CD4-positive, alpha-beta memory T cell (primary cell): ENCODE measurements around the gene STARD4. TPM values are rescaled to one million over a fixed set of nuclear protein-coding genes. Genes with fewer than 3 reads are reported as not detected.
A peak's percentile ranks its signal among the peaks of the same experiment; 100 is the strongest.

Experiments used
- CTCF ChIA-PET: fragments of 350-600 bp; sonication (Branson Sonifier 250); formaldehyde crosslinking; loops from one replicate; lab custom pipeline; 2021; ENCODE audit warnings: inconsistent platforms; ENCODE audit not compliant: partially characterized antibody; lab: Charles Lee
- POLR2A ChIA-PET: fragments of 350-600 bp; sonication (Branson Sonifier 250); formaldehyde crosslinking; loops from one replicate; lab custom pipeline; 2021; ENCODE audit not compliant: partially characterized antibody; lab: Charles Lee
- DNase-seq, 5 donors: peaks; one replicate each; pipeline versions ENCODE4 v3.0.0 to v3.0.0-alpha.2; 2020 to 2022; ENCODE audit warnings: mixed read lengths in 1 of 5
- H3K27ac ChIP-seq: one replicate; pipeline ENCODE4 v1.7.0; 2013; ENCODE audit warnings: low read depth, low read length
- H3K27me3 ChIP-seq: 2 replicates; pipeline ENCODE4 v1.7.0; 2013; ENCODE audit warnings: mild to moderate bottlenecking, low read length, moderate library complexity; ENCODE audit not compliant: insufficient read depth
- H3K36me3 ChIP-seq: 2 replicates; pipeline ENCODE4 v1.7.0; 2013; ENCODE audit warnings: mild to moderate bottlenecking, low read length, moderate library complexity; ENCODE audit not compliant: insufficient read depth
- H3K4me1 ChIP-seq: 2 replicates; pipeline ENCODE4 v1.7.0; 2013; ENCODE audit warnings: mild to moderate bottlenecking, low read length, moderate library complexity; ENCODE audit not compliant: insufficient read depth
- H3K4me3 ChIP-seq, 2 donors: one replicate each; pipeline ENCODE4 v1.7.0; 2013; ENCODE audit warnings: low read length in 2 of 2, mild to moderate bottlenecking in 1 of 2
- H3K9me3 ChIP-seq, 2 donors: one replicate each; pipeline ENCODE4 v1.7.0; 2013; ENCODE audit warnings: low read length in 2 of 2, control low read depth in 1 of 2; ENCODE audit not compliant: control insufficient read depth in 1 of 2
- H3K27ac Mint-ChIP-seq, 7 donors: one replicate each; pipeline ENCODE4 v1.8.0; 2020 to 2021; ENCODE audit warnings: mixed read lengths in 7 of 7, mild to moderate bottlenecking in 6 of 7, inconsistent platforms in 3 of 7, moderate library complexity in 3 of 7
- H3K27me3 Mint-ChIP-seq, 2 donors: one replicate each; pipeline ENCODE4 v1.8.0; 2020 to 2021; ENCODE audit warnings: mixed read lengths in 2 of 2
- H3K36me3 Mint-ChIP-seq, 2 donors: one replicate each; pipeline ENCODE4 v1.8.0; 2020 to 2021; ENCODE audit warnings: mixed read lengths in 2 of 2, inconsistent platforms in 1 of 2, mild to moderate bottlenecking in 1 of 2
- H3K4me1 Mint-ChIP-seq, 4 donors: one replicate each; pipeline ENCODE4 v1.8.0; 2020 to 2021; ENCODE audit warnings: mixed read lengths in 4 of 4, mild to moderate bottlenecking in 1 of 4
- H3K4me3 Mint-ChIP-seq, 8 donors: one replicate each; pipeline ENCODE4 v1.8.0; 2020 to 2021; ENCODE audit warnings: mixed read lengths in 8 of 8, mild to moderate bottlenecking in 7 of 8, moderate library complexity in 6 of 8, inconsistent platforms in 3 of 8
- H3K9me3 Mint-ChIP-seq, 8 donors: one replicate each; pipeline ENCODE4 v1.8.0; 2020 to 2021; ENCODE audit warnings: mixed read lengths in 8 of 8, mild to moderate bottlenecking in 5 of 8, inconsistent platforms in 3 of 8, moderate library complexity in 1 of 8
- intact Hi-C: fragments of 100-400 bp; cut with micrococcal nuclease; formaldehyde crosslinking; loops from one replicate; pipeline ENCODE4 v1.15.1; 2023
- polyA plus RNA-seq, 2 donors: library from polyadenylated mRNA; unstranded; fragments of 300-500 nt; fragmentation: Illumina TruSeq; gene quantifications; one replicate each; pipeline ENCODE4 v1.2.3, GENCODE V29; 2021
- total RNA-seq, 2 experiments: library from RNA; stranded (reverse); gene quantifications; one replicate each; pipeline ENCODE4 v1.2.3, GENCODE V29; 2021

Gene STARD4
- total and polyA plus RNA-seq, 4 experiments from 2014 or later = 4.5 to 17.2 (median 8.9) TPM

- Histone ChIP-seq H3K36me3 (peaks cover 7% of the 10 kb centered on the region), H3K4me1 (no peaks in the 10 kb centered on the region), H3K4me3 (no peak overlapping the region), H3K27me3 (no peaks in the 10 kb centered on the region), H3K9me3 (no peaks in the 10 kb centered on the region), H3K27ac (no peak overlapping the region)
- POLR2A ChIA-PET = no interaction called here
- H3K36me3 Mint-ChIP-seq = peaks cover 37 to 44% of the 10 kb centered on the region in 2 donors
- H3K27me3 Mint-ChIP-seq = no peaks in the 10 kb centered on the region
- H3K4me1 Mint-ChIP-seq = peaks cover 6 to 12% (median 8%) of the 10 kb centered on the region in 4 donors
- peak overlapping the region in 3 of 7 donors; percentile 3 to 65 (median 25) for H3K27ac Mint-ChIP-seq
- CTCF ChIA-PET = no interaction called here
- intact Hi-C loops = no loop called here
- H3K4me3 Mint-ChIP-seq = no peak overlapping the region
- no peaks in the 10 kb centered on the region for H3K9me3 Mint-ChIP-seq
- no peak for DNase-seq
These were observed 42.9 kb downstream of the STARD4 start for GRCh38 chr5:111469293-111469896.

GRCh38 chr5:111463311-111463710, 49.0 kb downstream of the STARD4 start:
- peaks cover 4% of the 10 kb centered on the region for H3K36me3 ChIP-seq
- no peak overlapping the region for H3K27ac ChIP-seq
- POLR2A ChIA-PET = no interaction called here
- no peaks in the 10 kb centered on the region for H3K9me3 ChIP-seq
- H3K4me3 ChIP-seq = no peak overlapping the region
- CTCF ChIA-PET = no interaction called here
- Mint-ChIP-seq H3K36me3 (peaks cover 37 to 61% of the 10 kb centered on the region in 2 donors), H3K27ac (peak overlapping the region in 2 of 7 donors; percentile 6 to 56), H3K27me3 (no peaks in the 10 kb centered on the region), H3K4me3 (no peak overlapping the region), H3K4me1 (peaks cover 0 to 18% (median 12%) of the 10 kb centered on the region in 4 donors), H3K9me3 (no peaks in the 10 kb centered on the region)
- H3K27me3 ChIP-seq = no peaks in the 10 kb centered on the region
- intact Hi-C loops = no loop called here
- no peak for DNase-seq
- H3K4me1 ChIP-seq = no peaks in the 10 kb centered on the region

GRCh38 chr5:111461934-111462333, 50.4 kb downstream of the STARD4 start:
- Histone ChIP-seq H3K4me1 (no peaks in the 10 kb centered on the region), H3K9me3 (no peaks in the 10 kb centered on the region), H3K27me3 (no peaks in the 10 kb centered on the region), H3K4me3 (no peak overlapping the region), H3K36me3 (peaks cover 4% of the 10 kb centered on the region), H3K27ac (no peak overlapping the region)
- Mint-ChIP-seq H3K4me1 (peaks cover 0 to 18% (median 9%) of the 10 kb centered on the region in 4 donors), H3K27ac (peak overlapping the region in 3 of 7 donors; percentile 16 to 68 (median 50)), H3K36me3 (peaks cover 38 to 64% of the 10 kb centered on the region in 2 donors), H3K9me3 (no peaks in the 10 kb centered on the region), H3K4me3 (peak overlapping the region in 1 of 8 donors; percentile 50), H3K27me3 (no peaks in the 10 kb centered on the region)
- intact Hi-C loops = no loop called here
- ChIA-PET CTCF (no interaction called here), POLR2A (no interaction called here)
- DNase-seq = no peak

- no peaks in the 10 kb centered on the region for H3K27me3 Mint-ChIP-seq
- ChIA-PET POLR2A (no interaction called here), CTCF (interaction anchor here (1.1 kb wide), 1 partner anchor 17 kb away, joined by 3 read pairs; no protein-coding TSS in a partner anchor)
- Histone ChIP-seq H3K36me3 (peaks cover 4% of the 10 kb centered on the region), H3K4me1 (no peaks in the 10 kb centered on the region), H3K9me3 (no peaks in the 10 kb centered on the region), H3K27me3 (no peaks in the 10 kb centered on the region), H3K27ac (no peak overlapping the region), H3K4me3 (no peak overlapping the region)
- H3K4me1 Mint-ChIP-seq = peaks cover 0 to 18% (median 8%) of the 10 kb centered on the region in 4 donors
- H3K9me3 Mint-ChIP-seq = no peaks in the 10 kb centered on the region
- no peak overlapping the region for H3K27ac Mint-ChIP-seq
- DNase-seq = no peak
- peaks cover 38 to 60% of the 10 kb centered on the region in 2 donors for H3K36me3 Mint-ChIP-seq
- no peak overlapping the region for H3K4me3 Mint-ChIP-seq
- intact Hi-C loops = no loop called here
These were observed 51.1 kb downstream of the STARD4 start for GRCh38 chr5:111461255-111461671.

GRCh38 chr5:111454776-111455175, 57.6 kb downstream of the STARD4 start:
- Histone ChIP-seq H3K4me3 (no peak overlapping the region), H3K36me3 (peaks cover 10% of the 10 kb centered on the region), H3K9me3 (no peaks in the 10 kb centered on the region), H3K27ac (no peak overlapping the region), H3K4me1 (no peaks in the 10 kb centered on the region), H3K27me3 (no peaks in the 10 kb centered on the region)
- intact Hi-C loops = no loop called here
- H3K27me3 Mint-ChIP-seq = no peaks in the 10 kb centered on the region
- H3K27ac Mint-ChIP-seq = no peak overlapping the region
- POLR2A ChIA-PET = no interaction called here
- H3K36me3 Mint-ChIP-seq = peaks cover 39 to 53% of the 10 kb centered on the region in 2 donors
- no peak for DNase-seq
- H3K4me1 Mint-ChIP-seq = peaks cover 0 to 17% (median 9%) of the 10 kb centered on the region in 4 donors
- CTCF ChIA-PET = interaction anchor here (1.2 kb wide), 1 partner anchor 18 kb away, joined by 3 read pairs; no protein-coding TSS in a partner anchor
- no peak overlapping the region for H3K4me3 Mint-ChIP-seq
- H3K9me3 Mint-ChIP-seq = no peaks in the 10 kb centered on the region

- POLR2A ChIA-PET = no interaction called here
- no peaks in the 10 kb centered on the region for H3K9me3 ChIP-seq
- no peak overlapping the region for H3K4me3 ChIP-seq
- no peak for DNase-seq
- CTCF ChIA-PET = interaction anchor here (1.2 to 1.3 kb wide), 2 partner anchors 14 to 19 kb away, joined by 3 read pairs; no protein-coding TSS in a partner anchor
- H3K27ac ChIP-seq = no peak overlapping the region
- Mint-ChIP-seq H3K4me1 (peaks cover 0 to 19% (median 9%) of the 10 kb centered on the region in 4 donors), H3K27me3 (no peaks in the 10 kb centered on the region), H3K9me3 (no peaks in the 10 kb centered on the region), H3K36me3 (peaks cover 39 to 56% of the 10 kb centered on the region in 2 donors), H3K27ac (peak overlapping the region in 1 of 7 donors; percentile 34), H3K4me3 (no peak overlapping the region)
- intact Hi-C loops = no loop called here
- H3K4me1 ChIP-seq = no peaks in the 10 kb centered on the region
- H3K27me3 ChIP-seq = no peaks in the 10 kb centered on the region
- peaks cover 15% of the 10 kb centered on the region for H3K36me3 ChIP-seq
These were observed 58.1 kb downstream of the STARD4 start for GRCh38 chr5:111454198-111454622.

- DNase-seq = no peak
- H3K27ac Mint-ChIP-seq = peak overlapping the region in 3 of 7 donors; percentile 51 to 71 (median 61)
- Histone ChIP-seq H3K36me3 (peaks cover 15% of the 10 kb centered on the region), H3K9me3 (no peaks in the 10 kb centered on the region), H3K4me1 (no peaks in the 10 kb centered on the region), H3K4me3 (no peak overlapping the region), H3K27me3 (no peaks in the 10 kb centered on the region), H3K27ac (no peak overlapping the region)
- H3K36me3 Mint-ChIP-seq = peaks cover 37 to 53% of the 10 kb centered on the region in 2 donors
- CTCF ChIA-PET = interaction anchor here (1.2 to 1.3 kb wide), 2 partner anchors 14 to 19 kb away, joined by 3 read pairs; no protein-coding TSS in a partner anchor
- no peak overlapping the region for H3K4me3 Mint-ChIP-seq
- POLR2A ChIA-PET = no interaction called here
- H3K9me3 Mint-ChIP-seq = no peaks in the 10 kb centered on the region
- no peaks in the 10 kb centered on the region for H3K27me3 Mint-ChIP-seq
- peaks cover 0 to 16% (median 5%) of the 10 kb centered on the region in 4 donors for H3K4me1 Mint-ChIP-seq
- intact Hi-C loops = no loop called here
These were observed 58.6 kb downstream of the STARD4 start for GRCh38 chr5:111453747-111454146.
